Sigmoid colon (tissue), 4 donors: Measurements from ENCODE around the gene UGT1A5.

Experiments
- EP300 ChIP-seq, 4 donors: sonication (generic); formaldehyde crosslinking; IDR thresholded peaks; one replicate each; pipeline ENCODE4 v1.6.1; 2017; ENCODE audit warnings: antibody characterized with exemption in 4 of 4
- POLR2A ChIP-seq, 2 donors: fragments of 450-650 bp; IDR thresholded peaks; one replicate each; pipeline ENCODE4 v1.6.1; 2016; ENCODE audit warnings: antibody characterized with exemption in 2 of 2, mild to moderate bottlenecking in 2 of 2, moderate library complexity in 2 of 2
- POLR2AphosphoS5 ChIP-seq, 4 donors: sonication (generic); formaldehyde crosslinking; IDR thresholded peaks; one replicate each; pipeline ENCODE4 v1.6.1; 2017; ENCODE audit warnings: antibody characterized with exemption in 4 of 4
- TF ChIP-seq, protein P1 (sequence below), 4 experiments: fragments of 450-650 bp in 3 of 4; fragments of 200-600 bp in 1 of 4; IDR thresholded peaks; one replicate each; pipeline ENCODE4 v1.5.1; 2016 to 2019; ENCODE audit warnings: antibody characterized with exemption in 4 of 4, mild to moderate bottlenecking in 3 of 4, moderate library complexity in 2 of 4

DNA sequence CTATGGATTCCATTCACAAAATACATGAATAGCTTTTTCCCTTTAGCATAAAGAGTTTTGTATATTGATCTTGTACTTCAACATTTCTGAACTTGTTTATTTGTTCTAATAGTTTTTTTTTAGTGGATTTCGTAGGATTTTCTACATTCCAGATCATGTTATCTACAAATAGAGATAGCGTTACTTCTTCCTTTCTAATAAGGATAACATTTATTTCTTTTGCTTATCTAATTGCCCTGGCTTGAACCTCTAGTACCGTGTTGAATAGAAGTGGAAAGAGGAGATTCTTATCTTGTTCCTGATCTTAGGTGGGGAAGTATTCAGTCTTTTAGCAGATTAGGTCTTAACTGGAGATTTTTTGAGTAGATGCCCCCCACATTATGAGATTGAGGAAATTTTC lies 10.5 kb upstream of the UGT1A5 start:
- no peak for TF ChIP-seq EP300 (IDR thresholded peaks at IDR 0.05)
- TF ChIP-seq POLR2A (IDR thresholded peaks at IDR 0.05), result no peak
- TF ChIP-seq, protein P1, sequence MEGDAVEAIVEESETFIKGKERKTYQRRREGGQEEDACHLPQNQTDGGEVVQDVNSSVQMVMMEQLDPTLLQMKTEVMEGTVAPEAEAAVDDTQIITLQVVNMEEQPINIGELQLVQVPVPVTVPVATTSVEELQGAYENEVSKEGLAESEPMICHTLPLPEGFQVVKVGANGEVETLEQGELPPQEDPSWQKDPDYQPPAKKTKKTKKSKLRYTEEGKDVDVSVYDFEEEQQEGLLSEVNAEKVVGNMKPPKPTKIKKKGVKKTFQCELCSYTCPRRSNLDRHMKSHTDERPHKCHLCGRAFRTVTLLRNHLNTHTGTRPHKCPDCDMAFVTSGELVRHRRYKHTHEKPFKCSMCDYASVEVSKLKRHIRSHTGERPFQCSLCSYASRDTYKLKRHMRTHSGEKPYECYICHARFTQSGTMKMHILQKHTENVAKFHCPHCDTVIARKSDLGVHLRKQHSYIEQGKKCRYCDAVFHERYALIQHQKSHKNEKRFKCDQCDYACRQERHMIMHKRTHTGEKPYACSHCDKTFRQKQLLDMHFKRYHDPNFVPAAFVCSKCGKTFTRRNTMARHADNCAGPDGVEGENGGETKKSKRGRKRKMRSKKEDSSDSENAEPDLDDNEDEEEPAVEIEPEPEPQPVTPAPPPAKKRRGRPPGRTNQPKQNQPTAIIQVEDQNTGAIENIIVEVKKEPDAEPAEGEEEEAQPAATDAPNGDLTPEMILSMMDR (IDR thresholded peaks at IDR 0.05), result no peak
- no peak for TF ChIP-seq POLR2AphosphoS5 (IDR thresholded peaks at IDR 0.05)
